Measurements from ENCODE around the gene GAS7. TPM values are rescaled to one million over a fixed set of nuclear protein-coding genes. Genes with fewer than 3 reads are reported as not detected.

Gene GAS7
- total and polyA plus RNA-seq, 2 of the 13 experiments (the other 11 are each of a cell fraction or from before 2014, with no cell fraction given): 1.0 to 5.2 TPM

- BruUV-seq (replicated peaks): no TSS peak
- H4K20me1 ChIP-seq (ENCODE audit: insufficient read depth, low read length): no peaks in the 10 kb centered on the region
- intact Hi-C loops (cut with micrococcal nuclease; ENCODE audit: unreplicated experiment) (no loop called here), in situ Hi-C loops (cut with HindIII; ENCODE audit: extremely low pct_ligation_motif_present, low pct_unique_long_range_greater_than_20kb) (no loop called here)
- no peak overlapping the region for H3K27ac ChIP-seq (ENCODE audit: extremely low read length, insufficient read depth, low read length)
- H3K9me3 ChIP-seq (ENCODE audit: low read length): no peaks in the 10 kb centered on the region
- DNase-seq (ENCODE audit: low spot score) (no peak), ATAC-seq (no peak), FAIRE-seq (no peak)
- H3K4me1 ChIP-seq (ENCODE audit: insufficient read depth, low read length): no peaks in the 10 kb centered on the region
- WGBS (ENCODE audit: low lambda C conversion rate): 38% methylated on average over 16 of the region's 21 CpGs
- H3K27me3 ChIP-seq (ENCODE audit: control insufficient read depth in 1 of 2, insufficient read depth in 2 of 2, low read length in 2 of 2): peaks cover 1 to 19% of the 10 kb centered on the region in 2 experiments; a peak in 4 of 5 replicates
- ChIA-PET CTCF (ENCODE audit: low intra/inter-chr PET ratio, low total read pairs) (no interaction called here), POLR2A (no interaction called here)
- no peak overlapping the region for H2AFZ ChIP-seq (ENCODE audit: low read length)
- H3K36me3 ChIP-seq (replicated peaks in 1 of 2; ENCODE audit: control insufficient read depth in 1 of 2, insufficient read depth in 2 of 2, low read length in 2 of 2): no peaks in the 10 kb centered on the region
- TF ChIP-seq MAZ (IDR thresholded peaks at IDR 0.05; ENCODE audit: borderline replicate concordance, low read depth, low read length): no peak
- no peak for TF ChIP-seq MAZ (CRISPR knock-in tag; IDR thresholded peaks at IDR 0.05; ENCODE audit: low read depth)
- no peak for TF ChIP-seq ZNF589 (CRISPR knock-in tag; conservative IDR thresholded peaks at IDR 0.05)
- TF ChIP-seq ZNF33A (CRISPR knock-in tag; IDR thresholded peaks at IDR 0.05; ENCODE audit: borderline replicate concordance): no peak
- TF ChIP-seq ZFY (CRISPR knock-in tag; IDR thresholded peaks at IDR 0.05): no peak
- no peak for TF ChIP-seq TBX2 (CRISPR knock-in tag; IDR thresholded peaks at IDR 0.05; ENCODE audit: borderline replicate concordance)
- no peak for TF ChIP-seq KDM5B (CRISPR knock-in tag; IDR thresholded peaks at IDR 0.05; ENCODE audit: borderline replicate concordance)
- TF ChIP-seq, protein P1, sequence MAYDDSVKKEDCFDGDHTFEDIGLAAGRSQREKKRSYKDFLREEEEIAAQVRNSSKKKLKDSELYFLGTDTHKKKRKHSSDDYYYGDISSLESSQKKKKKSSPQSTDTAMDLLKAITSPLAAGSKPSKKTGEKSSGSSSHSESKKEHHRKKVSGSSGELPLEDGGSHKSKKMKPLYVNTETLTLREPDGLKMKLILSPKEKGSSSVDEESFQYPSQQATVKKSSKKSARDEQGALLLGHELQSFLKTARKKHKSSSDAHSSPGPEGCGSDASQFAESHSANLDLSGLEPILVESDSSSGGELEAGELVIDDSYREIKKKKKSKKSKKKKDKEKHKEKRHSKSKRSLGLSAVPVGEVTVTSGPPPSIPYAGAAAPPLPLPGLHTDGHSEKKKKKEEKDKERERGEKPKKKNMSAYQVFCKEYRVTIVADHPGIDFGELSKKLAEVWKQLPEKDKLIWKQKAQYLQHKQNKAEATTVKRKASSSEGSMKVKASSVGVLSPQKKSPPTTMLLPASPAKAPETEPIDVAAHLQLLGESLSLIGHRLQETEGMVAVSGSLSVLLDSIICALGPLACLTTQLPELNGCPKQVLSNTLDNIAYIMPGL (CRISPR knock-in tag; IDR thresholded peaks at IDR 0.05; ENCODE audit: borderline replicate concordance in 1 of 2, low read depth in 1 of 2): no peak
- TF ChIP-seq ZNF557 (CRISPR knock-in tag; IDR thresholded peaks at IDR 0.05): no peak
- TF ChIP-seq ZNF572 (CRISPR knock-in tag; IDR thresholded peaks at IDR 0.05): no peak
- TF ChIP-seq ZNF800 (CRISPR knock-in tag; IDR thresholded peaks at IDR 0.05): no peak
- TF ChIP-seq ZNF432 (CRISPR knock-in tag; IDR thresholded peaks at IDR 0.05; ENCODE audit: borderline replicate concordance): no peak
- TF ChIP-seq ZBTB1 (CRISPR knock-in tag; IDR thresholded peaks at IDR 0.05; ENCODE audit: borderline replicate concordance): no peak
- TF ChIP-seq ZSCAN29 (CRISPR knock-in tag; conservative IDR thresholded peaks at IDR 0.05): no peak
- TF ChIP-seq, protein P2, sequence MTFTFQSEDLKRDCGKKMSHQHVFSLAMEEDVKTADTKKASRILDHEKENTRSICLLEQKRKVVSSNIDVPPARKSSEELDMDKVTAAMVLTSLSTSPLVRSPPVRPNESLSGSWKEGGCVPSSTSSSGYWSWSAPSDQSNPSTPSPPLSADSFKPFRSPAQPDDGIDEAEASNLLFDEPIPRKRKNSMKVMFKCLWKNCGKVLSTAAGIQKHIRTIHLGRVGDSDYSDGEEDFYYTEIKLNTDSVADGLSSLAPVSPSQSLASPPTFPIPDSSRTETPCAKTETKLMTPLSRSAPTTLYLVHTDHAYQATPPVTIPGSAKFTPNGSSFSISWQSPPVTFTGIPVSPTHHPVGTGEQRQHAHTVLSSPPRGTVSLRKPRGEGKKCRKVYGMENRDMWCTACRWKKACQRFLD (CRISPR knock-in tag; IDR thresholded peaks at IDR 0.05; ENCODE audit: borderline replicate concordance): no peak
- no peak overlapping the region for H3K9ac ChIP-seq (ENCODE audit: insufficient read depth, low read depth, low read length)
- no peak overlapping the region for H3K4me3 ChIP-seq (replicated peaks in 1 of 3; ENCODE audit: insufficient read depth in 1 of 3, low read depth in 2 of 3, low read length in 3 of 3)
- H3K4me2 ChIP-seq (ENCODE audit: low read depth, low read length): no peak overlapping the region
- no peaks in the 10 kb centered on the region for H3K79me2 ChIP-seq (ENCODE audit: insufficient read depth, low read length)
These were observed 177.0 kb downstream of the GAS7 start for GRCh38 chr17:10021272-10021984.
